Esophagus squamous epithelium (tissue), 5 donors: Measurements from ENCODE around the gene PPFIA4. TPM values are rescaled to one million over a fixed set of nuclear protein-coding genes. Genes with fewer than 3 reads are reported as not detected.
A peak's percentile ranks its signal among the peaks of the same experiment; 100 is the strongest.

Experiments
- DNase-seq: peaks from one replicate; lab custom pipeline; 2025; lab: John Stamatoyannopoulos, UW
- H3K27ac ChIP-seq, 4 donors: fragments of 200-600 bp; sonication (generic); one replicate each; pipeline ENCODE4 v1.5.1; 2016 to 2019; ENCODE audit warnings: mild to moderate bottlenecking in 1 of 4
- H3K27me3 ChIP-seq, 4 donors: fragments of 200-600 bp; sonication (generic); 1 replicate in 3 of 4; 2 replicates in 1 of 4; pipeline versions ENCODE4 v1.5.1 to v1.6.0; 2017 to 2021; ENCODE audit warnings: antibody characterized with exemption in 1 of 4
- H3K36me3 ChIP-seq, 3 donors: fragments of 200-600 bp; sonication (generic); one replicate each; pipeline ENCODE4 v1.5.1; 2016 to 2019
- H3K4me1 ChIP-seq, 3 donors: fragments of 200-600 bp; sonication (generic); one replicate each; pipeline ENCODE4 v1.5.1; 2017 to 2019
- H3K4me3 ChIP-seq, 4 donors: fragments of 200-600 bp; sonication (generic); 1 replicate in 3 of 4; 2 replicates in 1 of 4; pipeline ENCODE4 v1.5.1; 2016 to 2019; ENCODE audit warnings: mild to moderate bottlenecking in 2 of 4, moderate library complexity in 1 of 4
- H3K9me3 ChIP-seq, 3 donors: fragments of 200-600 bp; sonication (generic); one replicate each; pipeline ENCODE4 v1.5.1; 2016 to 2019
- POLR2A ChIP-seq, 4 donors: fragments of 450-650 bp; IDR thresholded peaks; one replicate each; pipeline ENCODE4 v1.6.1; 2017; ENCODE audit warnings: antibody characterized with exemption in 4 of 4, mild to moderate bottlenecking in 4 of 4, moderate library complexity in 3 of 4
- WGBS, 2 donors: methylation state at CpG; one replicate each; pipeline ENCODE4 v1.1.5; 2018; 5-methylcytosine and 5-hydroxymethylcytosine counted together
- intact Hi-C: fragments of 100-400 bp; cut with DNase I; formaldehyde crosslinking; loops from one replicate; pipeline ENCODE4 v1.15.0; 2022
- total RNA-seq, 4 donors: library from RNA; depleted of rRNA; stranded (reverse); fragments of >200 nt; gene quantifications; one replicate each; pipeline ENCODE4 v1.1.0, GENCODE V29; 2016
- TF ChIP-seq, protein P1 (sequence below), 6 experiments: fragments of 450-650 bp in 4 of 6; fragments of 200-600 bp in 2 of 6; sonication (generic) in 2 of 6; IDR thresholded peaks; one replicate each; pipeline ENCODE4 v1.5.1; 2016 to 2019; ENCODE audit warnings: antibody characterized with exemption in 6 of 6, mild to moderate bottlenecking in 4 of 6, moderate library complexity in 4 of 6
- donor health status: DM: yes; HTN: yes; CAD: no.

The PPFIA4 gene
- total RNA-seq, 4 donors from 2014 or later: 0.35 to 1.7 (median 0.93) TPM

GRCh38 chr1:203038217-203038741 is 12.0 kb downstream of the PPFIA4 start:
- Histone ChIP-seq H3K27ac (peak overlapping the region in 1 of 4 donors; percentile 39), H3K27me3 (peaks cover 0 to 22% (median 0%) of the 10 kb centered on the region in 4 donors), H3K36me3 (no peaks in the 10 kb centered on the region), H3K4me3 (no peak overlapping the region), H3K9me3 (no peaks in the 10 kb centered on the region), H3K4me1 (peaks cover 0 to 9% (median 0%) of the 10 kb centered on the region in 3 donors)
- TF ChIP-seq, protein P1, sequence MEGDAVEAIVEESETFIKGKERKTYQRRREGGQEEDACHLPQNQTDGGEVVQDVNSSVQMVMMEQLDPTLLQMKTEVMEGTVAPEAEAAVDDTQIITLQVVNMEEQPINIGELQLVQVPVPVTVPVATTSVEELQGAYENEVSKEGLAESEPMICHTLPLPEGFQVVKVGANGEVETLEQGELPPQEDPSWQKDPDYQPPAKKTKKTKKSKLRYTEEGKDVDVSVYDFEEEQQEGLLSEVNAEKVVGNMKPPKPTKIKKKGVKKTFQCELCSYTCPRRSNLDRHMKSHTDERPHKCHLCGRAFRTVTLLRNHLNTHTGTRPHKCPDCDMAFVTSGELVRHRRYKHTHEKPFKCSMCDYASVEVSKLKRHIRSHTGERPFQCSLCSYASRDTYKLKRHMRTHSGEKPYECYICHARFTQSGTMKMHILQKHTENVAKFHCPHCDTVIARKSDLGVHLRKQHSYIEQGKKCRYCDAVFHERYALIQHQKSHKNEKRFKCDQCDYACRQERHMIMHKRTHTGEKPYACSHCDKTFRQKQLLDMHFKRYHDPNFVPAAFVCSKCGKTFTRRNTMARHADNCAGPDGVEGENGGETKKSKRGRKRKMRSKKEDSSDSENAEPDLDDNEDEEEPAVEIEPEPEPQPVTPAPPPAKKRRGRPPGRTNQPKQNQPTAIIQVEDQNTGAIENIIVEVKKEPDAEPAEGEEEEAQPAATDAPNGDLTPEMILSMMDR (IDR thresholded peaks at IDR 0.05): no peak
- TF ChIP-seq POLR2A (IDR thresholded peaks at IDR 0.05): no peak
- 6 to 18% methylated on average over 3 to 5 of the region's 9 CpGs for WGBS, 2 donors
- DNase-seq: no peak
- intact Hi-C loops: loop anchor here (5.0 kb wide), 1 partner anchor 179 kb away; no protein-coding TSS in a partner anchor

DNA sequence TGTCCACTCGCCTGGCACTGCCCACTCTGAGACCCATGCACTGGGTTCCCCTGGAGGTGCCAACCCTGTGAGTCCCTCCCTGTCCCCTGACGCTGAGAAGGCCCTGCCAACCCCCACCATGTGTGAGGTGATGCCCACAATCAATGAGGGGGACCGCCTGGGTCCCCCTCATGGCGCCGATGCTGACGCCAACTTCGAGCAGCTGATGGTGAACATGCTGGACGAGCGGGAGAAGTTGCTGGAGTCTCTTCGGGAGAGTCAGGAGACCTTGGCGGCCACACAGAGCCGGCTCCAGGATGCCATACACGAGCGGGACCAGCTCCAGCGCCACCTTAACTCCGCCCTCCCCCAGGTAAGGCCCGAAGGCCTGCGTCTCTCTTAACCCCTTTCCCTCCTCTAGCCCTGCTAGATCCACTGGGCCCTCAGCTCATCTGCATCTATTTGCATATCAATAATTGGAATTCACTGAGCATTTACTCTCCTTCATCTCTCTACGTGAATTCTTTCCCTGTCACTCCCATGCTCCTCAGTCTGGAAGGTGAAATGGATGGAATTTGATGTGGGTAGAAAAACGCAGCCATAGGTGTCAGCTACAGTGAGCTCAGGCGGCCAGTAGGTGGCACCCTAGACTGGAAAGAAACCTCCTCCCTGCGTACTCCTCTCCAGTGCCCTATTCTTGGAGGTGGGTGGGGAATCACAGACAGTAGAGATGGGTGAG is 12.8 kb downstream of the PPFIA4 start:
- Histone ChIP-seq H3K27me3 (peaks cover 0 to 23% (median 0%) of the 10 kb centered on the region in 4 donors), H3K27ac (peak overlapping the region in 1 of 4 donors; percentile 39), H3K9me3 (no peaks in the 10 kb centered on the region), H3K4me1 (peaks cover 0 to 9% (median 0%) of the 10 kb centered on the region in 3 donors), H3K4me3 (no peak overlapping the region), H3K36me3 (no peaks in the 10 kb centered on the region)
- 35 to 39% methylated on average over 11 of the region's 22 CpGs for WGBS, 2 donors
- TF ChIP-seq, protein P1 (IDR thresholded peaks at IDR 0.05): peak; percentile 52 to 92 (median 88)
- no peak for TF ChIP-seq POLR2A (IDR thresholded peaks at IDR 0.05)
- intact Hi-C loops: loop anchor here (5.0 kb wide), 1 partner anchor 178 kb away; no protein-coding TSS in a partner anchor
- no peak for DNase-seq

- Histone ChIP-seq H3K27me3 (peaks cover 0 to 30% (median 0%) of the 10 kb centered on the region in 4 donors), H3K4me1 (peaks cover 0 to 9% (median 0%) of the 10 kb centered on the region in 3 donors), H3K27ac (no peak overlapping the region), H3K36me3 (no peaks in the 10 kb centered on the region), H3K4me3 (no peak overlapping the region), H3K9me3 (no peaks in the 10 kb centered on the region)
- intact Hi-C loops: loop anchor here (5.0 to 10.0 kb wide), 2 partner anchors 177 to 225 kb away; no protein-coding TSS in a partner anchor
- no peak for DNase-seq
- WGBS, 2 donors: 44 to 52% methylated on average over 7 of the region's 11 CpGs
- no peak for TF ChIP-seq POLR2A (IDR thresholded peaks at IDR 0.05)
- TF ChIP-seq, protein P1 (IDR thresholded peaks at IDR 0.05): peak in 1 of 6 experiments; percentile 25
Observed at GRCh38 chr1:203039609-203040512, 13.6 kb downstream of the PPFIA4 start.

DNA sequence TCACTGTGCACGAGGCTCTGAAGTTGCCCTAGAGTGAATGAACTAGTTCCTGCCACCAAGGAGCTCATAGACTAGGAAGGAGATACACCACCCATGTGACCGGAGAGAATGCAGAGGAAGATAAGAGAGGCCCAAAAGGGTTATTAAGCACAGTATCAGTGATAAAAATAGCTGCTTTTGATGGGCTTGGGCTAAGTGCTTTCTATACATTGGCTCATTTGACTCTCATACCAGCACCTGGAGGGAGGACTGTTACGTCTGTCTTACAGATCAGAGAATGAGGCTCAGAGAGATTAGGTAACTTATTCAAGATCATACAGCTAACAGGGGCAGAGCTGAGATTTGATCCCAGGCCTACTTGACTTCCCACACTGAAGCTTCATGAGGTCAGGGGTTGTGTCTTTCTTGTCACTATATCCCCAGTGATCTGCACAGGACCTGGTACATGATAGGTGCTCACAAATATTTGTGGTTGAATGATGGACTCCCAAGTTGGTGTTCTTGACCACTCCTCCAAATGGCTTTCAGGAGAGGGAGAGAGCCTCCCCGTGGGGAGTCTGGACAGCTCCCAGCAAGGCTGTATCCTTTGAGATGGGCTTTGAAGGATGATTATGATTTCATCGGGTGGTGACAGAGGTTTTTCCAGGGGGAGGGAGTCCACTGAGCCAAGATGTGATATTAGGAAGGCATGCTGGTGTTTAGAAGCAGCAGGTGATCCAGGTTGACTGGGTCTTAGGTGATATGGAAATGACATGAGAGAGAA is 14.4 kb downstream of the PPFIA4 start:
- peaks cover 0 to 9% (median 0%) of the 10 kb centered on the region in 3 donors for H3K4me1 ChIP-seq
- no peaks in the 10 kb centered on the region for H3K9me3 ChIP-seq
- H3K4me3 ChIP-seq: no peak overlapping the region
- no peaks in the 10 kb centered on the region for H3K36me3 ChIP-seq
- TF ChIP-seq, protein P1 (IDR thresholded peaks at IDR 0.05): no peak
- TF ChIP-seq POLR2A (IDR thresholded peaks at IDR 0.05): no peak
- intact Hi-C loops: loop anchor here (10.0 kb wide), 1 partner anchor 224 kb away; no protein-coding TSS in a partner anchor
- peaks cover 0 to 38% (median 0%) of the 10 kb centered on the region in 4 donors for H3K27me3 ChIP-seq
- DNase-seq: no peak
- 58 to 61% methylated on average over 4 of the region's 5 CpGs for WGBS, 2 donors
- no peak overlapping the region for H3K27ac ChIP-seq
